ENCODE data around the gene COLEC12.

Gene COLEC12

DNA sequence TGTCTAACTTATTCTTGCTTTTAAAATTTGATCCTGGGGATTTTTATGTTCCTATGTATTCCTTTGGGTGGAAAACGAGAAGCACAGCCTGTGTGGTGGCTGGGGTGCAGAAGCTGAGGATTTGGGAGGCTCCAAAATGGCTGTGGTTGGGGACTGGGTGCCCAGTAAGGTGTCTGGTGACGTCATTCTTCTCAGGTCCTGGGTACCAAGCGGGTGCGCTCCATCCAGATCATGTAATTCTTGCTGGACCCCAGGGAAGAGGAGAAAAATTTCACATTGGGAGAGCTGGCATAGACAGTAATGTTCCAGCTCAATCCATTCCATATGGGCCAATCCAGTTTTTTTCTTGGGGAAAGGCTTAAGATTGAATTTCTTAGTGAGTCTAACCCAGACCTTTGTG, 171.6 kb downstream of the COLEC12 start:
- H3K9me2 ChIP-seq (replicated peaks; ENCODE audit: low read depth, low read length): no peaks in the 10 kb centered on the region
- H3K4me3 ChIP-seq (ENCODE audit: low read length, poor library complexity, severe bottlenecking): no peak overlapping the region
- no peak overlapping the region for H3K4me2 ChIP-seq (ENCODE audit: low read depth, low read length, poor library complexity, severe bottlenecking)
- no peaks in the 10 kb centered on the region for H3K4me1 ChIP-seq (ENCODE audit: insufficient read depth, low read length, poor library complexity, severe bottlenecking)
- no peaks in the 10 kb centered on the region for H3K27me3 ChIP-seq (ENCODE audit: insufficient read depth, low read length, poor library complexity, severe bottlenecking)
- H2AFZ ChIP-seq (ENCODE audit: low read length): no peak overlapping the region
- no peaks in the 10 kb centered on the region for H3K79me2 ChIP-seq (ENCODE audit: insufficient read depth, low read length)
- no peaks in the 10 kb centered on the region for H3K36me3 ChIP-seq (ENCODE audit: insufficient read depth, low read length)
- no peaks in the 10 kb centered on the region for H4K20me1 ChIP-seq (ENCODE audit: insufficient read depth, low read length, poor library complexity, severe bottlenecking)
- H3F3A ChIP-seq (ENCODE audit: low read depth): no peaks in the 10 kb centered on the region
- TF ChIP-seq, protein P1, sequence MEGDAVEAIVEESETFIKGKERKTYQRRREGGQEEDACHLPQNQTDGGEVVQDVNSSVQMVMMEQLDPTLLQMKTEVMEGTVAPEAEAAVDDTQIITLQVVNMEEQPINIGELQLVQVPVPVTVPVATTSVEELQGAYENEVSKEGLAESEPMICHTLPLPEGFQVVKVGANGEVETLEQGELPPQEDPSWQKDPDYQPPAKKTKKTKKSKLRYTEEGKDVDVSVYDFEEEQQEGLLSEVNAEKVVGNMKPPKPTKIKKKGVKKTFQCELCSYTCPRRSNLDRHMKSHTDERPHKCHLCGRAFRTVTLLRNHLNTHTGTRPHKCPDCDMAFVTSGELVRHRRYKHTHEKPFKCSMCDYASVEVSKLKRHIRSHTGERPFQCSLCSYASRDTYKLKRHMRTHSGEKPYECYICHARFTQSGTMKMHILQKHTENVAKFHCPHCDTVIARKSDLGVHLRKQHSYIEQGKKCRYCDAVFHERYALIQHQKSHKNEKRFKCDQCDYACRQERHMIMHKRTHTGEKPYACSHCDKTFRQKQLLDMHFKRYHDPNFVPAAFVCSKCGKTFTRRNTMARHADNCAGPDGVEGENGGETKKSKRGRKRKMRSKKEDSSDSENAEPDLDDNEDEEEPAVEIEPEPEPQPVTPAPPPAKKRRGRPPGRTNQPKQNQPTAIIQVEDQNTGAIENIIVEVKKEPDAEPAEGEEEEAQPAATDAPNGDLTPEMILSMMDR (conservative IDR thresholded peaks at IDR 0.05; ENCODE audit: low read length): no peak
- no peak for TF ChIP-seq EZH2phosphoT487 (IDR thresholded peaks at IDR 0.05; ENCODE audit: borderline replicate concordance)
- H3K9me3 ChIP-seq (ENCODE audit: insufficient read depth, low read depth, low read length): peaks cover 10% of the 10 kb centered on the region; the same call in 1 of the 2 replicates
- H3K9ac ChIP-seq (ENCODE audit: low read depth, low read length, poor library complexity, severe bottlenecking): no peak overlapping the region

DNA sequence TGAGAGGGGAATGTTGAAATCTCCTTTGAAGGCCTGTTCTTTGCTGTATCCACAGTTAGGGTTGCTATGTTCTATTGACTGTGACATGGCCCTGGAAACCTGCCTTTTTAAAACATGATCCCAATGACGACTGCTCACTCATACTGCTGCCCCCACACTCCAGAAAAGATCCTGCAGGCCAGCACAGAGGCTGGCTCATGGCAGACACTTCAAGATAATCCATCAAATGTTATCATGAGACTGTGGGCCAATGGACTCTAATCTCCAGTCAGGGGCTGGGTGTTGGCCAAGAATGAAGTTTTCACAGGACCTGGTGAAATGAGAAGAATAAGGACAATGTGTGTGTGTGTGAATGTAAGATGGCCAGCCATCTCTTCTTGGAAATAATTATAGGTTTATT, 173.7 kb downstream of the COLEC12 start:
- no peak for TF ChIP-seq EZH2phosphoT487 (IDR thresholded peaks at IDR 0.05; ENCODE audit: borderline replicate concordance)
- TF ChIP-seq, protein P1 (conservative IDR thresholded peaks at IDR 0.05; ENCODE audit: low read length): no peak
- no peaks in the 10 kb centered on the region for H3F3A ChIP-seq (ENCODE audit: low read depth)
- H3K9ac ChIP-seq (ENCODE audit: low read depth, low read length, poor library complexity, severe bottlenecking): no peak overlapping the region
- no peaks in the 10 kb centered on the region for H4K20me1 ChIP-seq (ENCODE audit: insufficient read depth, low read length, poor library complexity, severe bottlenecking)
- H3K27me3 ChIP-seq (ENCODE audit: insufficient read depth, low read length, poor library complexity, severe bottlenecking): no peaks in the 10 kb centered on the region
- no peak overlapping the region for H2AFZ ChIP-seq (ENCODE audit: low read length)
- no peak overlapping the region for H3K4me2 ChIP-seq (ENCODE audit: low read depth, low read length, poor library complexity, severe bottlenecking)
- no peaks in the 10 kb centered on the region for H3K36me3 ChIP-seq (ENCODE audit: insufficient read depth, low read length)
- no peaks in the 10 kb centered on the region for H3K9me2 ChIP-seq (replicated peaks; ENCODE audit: low read depth, low read length)
- peaks cover 5% of the 10 kb centered on the region; the same call in 1 of the 2 replicates for H3K9me3 ChIP-seq (ENCODE audit: insufficient read depth, low read depth, low read length)
- H3K4me3 ChIP-seq (ENCODE audit: low read length, poor library complexity, severe bottlenecking): no peak overlapping the region
- H3K79me2 ChIP-seq (ENCODE audit: insufficient read depth, low read length): no peaks in the 10 kb centered on the region
- H3K4me1 ChIP-seq (ENCODE audit: insufficient read depth, low read length, poor library complexity, severe bottlenecking): no peaks in the 10 kb centered on the region

DNA sequence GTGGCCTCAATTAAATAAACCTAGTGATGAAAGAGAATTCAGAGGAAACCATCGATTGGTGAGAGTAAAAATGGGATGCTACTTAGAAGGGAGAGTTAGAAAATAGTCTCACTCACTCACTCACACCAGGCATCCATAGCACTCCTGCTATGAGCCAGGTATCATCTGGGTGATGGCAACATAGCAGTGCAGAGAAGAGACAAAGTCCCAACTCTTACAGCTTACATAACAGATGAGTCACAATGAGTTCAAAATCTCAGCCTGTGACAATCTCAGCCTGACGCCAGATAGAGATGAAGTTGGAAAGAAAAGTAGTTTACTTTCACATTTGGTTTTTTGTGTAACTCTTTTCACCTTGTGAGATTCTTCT, 177.3 kb downstream of the COLEC12 start:
- no peak overlapping the region for H3K4me3 ChIP-seq (ENCODE audit: low read length, poor library complexity, severe bottlenecking)
- no peak overlapping the region for H3K4me2 ChIP-seq (ENCODE audit: low read depth, low read length, poor library complexity, severe bottlenecking)
- H2AFZ ChIP-seq (ENCODE audit: low read length): no peak overlapping the region
- H3K9ac ChIP-seq (ENCODE audit: low read depth, low read length, poor library complexity, severe bottlenecking): no peak overlapping the region
- H3K36me3 ChIP-seq (ENCODE audit: insufficient read depth, low read length): no peaks in the 10 kb centered on the region
- H3K9me3 ChIP-seq (ENCODE audit: insufficient read depth, low read depth, low read length): no peaks in the 10 kb centered on the region; the same call in 1 of the 2 replicates
- no peaks in the 10 kb centered on the region for H3K27me3 ChIP-seq (ENCODE audit: insufficient read depth, low read length, poor library complexity, severe bottlenecking)
- H3K79me2 ChIP-seq (ENCODE audit: insufficient read depth, low read length): no peaks in the 10 kb centered on the region
- no peaks in the 10 kb centered on the region for H3K9me2 ChIP-seq (replicated peaks; ENCODE audit: low read depth, low read length)
- TF ChIP-seq, protein P1 (conservative IDR thresholded peaks at IDR 0.05; ENCODE audit: low read length): no peak
- no peaks in the 10 kb centered on the region for H3F3A ChIP-seq (ENCODE audit: low read depth)
- no peaks in the 10 kb centered on the region for H4K20me1 ChIP-seq (ENCODE audit: insufficient read depth, low read length, poor library complexity, severe bottlenecking)
- no peaks in the 10 kb centered on the region for H3K4me1 ChIP-seq (ENCODE audit: insufficient read depth, low read length, poor library complexity, severe bottlenecking)
